Stomach (tissue), 9 donors: ENCODE data around the gene SORL1. TPM values are rescaled to one million over a fixed set of nuclear protein-coding genes. Genes with fewer than 3 reads are reported as not detected.

Experiments used
- DNase-seq, 2 donors: peaks; one replicate each; pipeline versions ENCODE4 v3.0.0 to v3.0.0-alpha.2; 2013 to 2019
- H3K27ac ChIP-seq, 5 donors: fragments of 200-600 bp in 4 of 5; sonication (generic) in 4 of 5; one replicate each; pipeline ENCODE4 v1.5.1; 2013 to 2019; ENCODE audit warnings: mild to moderate bottlenecking in 1 of 5, moderate library complexity in 1 of 5
- H3K27me3 ChIP-seq, 3 donors: fragments of 200-600 bp; sonication (generic); one replicate each; pipeline ENCODE4 v1.5.1; 2017 to 2019; ENCODE audit warnings: mixed run types in 1 of 3
- H3K36me3 ChIP-seq, 4 donors: fragments of 200-600 bp; sonication (generic); 1 replicate in 3 of 4; 2 replicates in 1 of 4; pipeline ENCODE4 v1.5.1; 2016 to 2019
- H3K4me1 ChIP-seq, 4 donors: fragments of 200-600 bp; sonication (generic); one replicate each; pipeline ENCODE4 v1.5.1; 2016 to 2019
- H3K4me3 ChIP-seq, 4 donors: fragments of 200-600 bp; sonication (generic) in 3 of 4; one replicate each; pipeline ENCODE4 v1.5.1; 2016 to 2019; ENCODE audit warnings: mild to moderate bottlenecking in 1 of 4
- H3K9me3 ChIP-seq, 4 donors: fragments of 200-600 bp; sonication (generic); one replicate each; pipeline ENCODE4 v1.5.1; 2016 to 2019
- CTCF ChIP-seq, 7 experiments: fragments of 450-650 bp in 4 of 7; fragments of 200-600 bp in 3 of 7; sonication (generic) in 3 of 7; IDR thresholded peaks; one replicate each; pipeline ENCODE4 v1.5.1; 2016 to 2019; ENCODE audit warnings: antibody characterized with exemption in 7 of 7, control low read depth in 2 of 7, mild to moderate bottlenecking in 1 of 7
- EP300 ChIP-seq: sonication (generic); formaldehyde crosslinking; IDR thresholded peaks from one replicate; pipeline ENCODE4 v1.6.1; 2017; ENCODE audit warnings: antibody characterized with exemption
- POLR2A ChIP-seq, 4 donors: fragments of 450-650 bp; IDR thresholded peaks; one replicate each; pipeline ENCODE4 v1.6.1; 2016; ENCODE audit warnings: antibody characterized with exemption in 4 of 4, control low read depth in 2 of 4, mild to moderate bottlenecking in 1 of 4, moderate library complexity in 1 of 4
- POLR2AphosphoS5 ChIP-seq, 3 donors: sonication (generic); formaldehyde crosslinking; IDR thresholded peaks; one replicate each; pipeline ENCODE4 v1.6.1; 2016; ENCODE audit warnings: antibody characterized with exemption in 3 of 3
- WGBS, 5 donors: extraction: QIAGEN DNeasy Blood & Tissue Kit in 3 of 5; methylation state at CpG; one replicate each; pipeline versions ENCODE4 v1.1.5 to v1.1.7; 2013 to 2018; 5-methylcytosine and 5-hydroxymethylcytosine counted together
- intact Hi-C: fragments of 100-400 bp; cut with DNase I; formaldehyde crosslinking; loops from one replicate; pipeline ENCODE4 v1.15.1; 2023; ENCODE audit warnings: low total_unique reads
- polyA plus RNA-seq, 3 donors: library from polyadenylated mRNA; stranded (reverse); fragments of 200-250 nt; gene quantifications; one replicate each; pipeline ENCODE4 v1.2.3, GENCODE V29; 2013
- total RNA-seq, 5 donors: library from RNA; depleted of rRNA; stranded (reverse); fragments of >200 nt; gene quantifications; one replicate each; pipeline versions ENCODE4 v1.1.0 to v1.2.3, GENCODE V29; 2014 to 2016
- donor health status: healthy with polysubstance abuse.
- donor health status: Bipolar disorder and iron deficiency.
- donor health status: healthy.

Gene SORL1
- total and polyA plus RNA-seq, 8 donors = 0.76 to 161 (median 18.2) TPM

GRCh38 chr11:121494355-121495099, 42.4 kb downstream of the SORL1 start:
- intact Hi-C loops = no loop called here
- no peak for DNase-seq
- no peak overlapping the region for H3K4me3 ChIP-seq
- H3K9me3 ChIP-seq = no peaks in the 10 kb centered on the region
- 53 to 69% (median 59%) methylated on average over 7 of the region's 7 CpGs for WGBS, 5 donors
- TF ChIP-seq EP300 (no peak), POLR2AphosphoS5 (IDR thresholded peaks at IDR 0.05) (no peak), CTCF (IDR thresholded peaks at IDR 0.05) (no peak), POLR2A (IDR thresholded peaks at IDR 0.05) (no peak)
- H3K36me3 ChIP-seq = peaks cover 0 to 27% (median 23%) of the 10 kb centered on the region in 4 donors
- no peaks in the 10 kb centered on the region for H3K27me3 ChIP-seq
- H3K27ac ChIP-seq = no peak overlapping the region
- H3K4me1 ChIP-seq = peaks cover 0 to 11% (median 5%) of the 10 kb centered on the region in 4 donors

GRCh38 chr11:121497176-121497998, 45.3 kb downstream of the SORL1 start:
- intact Hi-C loops = no loop called here

GRCh38 chr11:121499405-121499804, 47.3 kb downstream of the SORL1 start:
- Histone ChIP-seq H3K9me3 (no peaks in the 10 kb centered on the region), H3K4me1 (peaks cover 0 to 9% (median 5%) of the 10 kb centered on the region in 4 donors), H3K27me3 (no peaks in the 10 kb centered on the region), H3K4me3 (no peak overlapping the region), H3K27ac (no peak overlapping the region), H3K36me3 (peaks cover 0 to 24% (median 22%) of the 10 kb centered on the region in 4 donors)
- WGBS, 5 donors = 20 to 44% (median 27%) methylated on average over 2 of the region's 2 CpGs
- no peak for TF ChIP-seq EP300
- TF ChIP-seq CTCF (IDR thresholded peaks at IDR 0.05) = no peak
- TF ChIP-seq POLR2AphosphoS5 (IDR thresholded peaks at IDR 0.05) = no peak
- no peak for TF ChIP-seq POLR2A (IDR thresholded peaks at IDR 0.05)
- intact Hi-C loops = no loop called here
- no peak for DNase-seq

More at GRCh38 chr11:121497176-121497998, 45.3 kb downstream of the SORL1 start:
- no peak for DNase-seq
- TF ChIP-seq POLR2AphosphoS5 (IDR thresholded peaks at IDR 0.05) (no peak), POLR2A (IDR thresholded peaks at IDR 0.05) (no peak), EP300 (no peak), CTCF (IDR thresholded peaks at IDR 0.05) (no peak)
- H3K4me3 ChIP-seq = no peak overlapping the region
- H3K27ac ChIP-seq = no peak overlapping the region
- H3K9me3 ChIP-seq = no peaks in the 10 kb centered on the region
- no peaks in the 10 kb centered on the region for H3K27me3 ChIP-seq
- H3K36me3 ChIP-seq = peaks cover 0 to 24% (median 22%) of the 10 kb centered on the region in 4 donors
- WGBS, 5 donors = 69 to 89% (median 75%) methylated on average over 5 of the region's 5 CpGs
- peaks cover 0 to 11% (median 5%) of the 10 kb centered on the region in 4 donors for H3K4me1 ChIP-seq

- Histone ChIP-seq H3K36me3 (peaks cover 0 to 24% (median 22%) of the 10 kb centered on the region in 4 donors), H3K9me3 (no peaks in the 10 kb centered on the region), H3K27ac (no peak overlapping the region), H3K4me1 (no peaks in the 10 kb centered on the region), H3K4me3 (no peak overlapping the region), H3K27me3 (no peaks in the 10 kb centered on the region)
- no peak for DNase-seq
- intact Hi-C loops = no loop called here
- WGBS, 5 donors = 44 to 97% (median 65%) methylated on average over 2 of the region's 2 CpGs
- TF ChIP-seq POLR2AphosphoS5 (IDR thresholded peaks at IDR 0.05) = no peak
- TF ChIP-seq CTCF (IDR thresholded peaks at IDR 0.05) = no peak
- TF ChIP-seq POLR2A (IDR thresholded peaks at IDR 0.05) = no peak
- no peak for TF ChIP-seq EP300
These were observed 48.2 kb downstream of the SORL1 start for GRCh38 chr11:121500275-121500674.
